ENCODE results near the gene KIZ. TPM values are rescaled to one million over a fixed set of nuclear protein-coding genes. Genes with fewer than 3 reads are reported as not detected.

Gene KIZ
- total RNA-seq (18.7 TPM), polyA plus RNA-seq (24.7 TPM)
- long read RNA-seq, donor 1, result 0 reads
- long read RNA-seq, donor 2, partial matches to known transcripts, result 0 of 4 reads
- long read RNA-seq, donor 2, other reads (novel, unspliced or antisense), result 0 of 4 reads
- long read RNA-seq, donor 3, partial matches to known transcripts, result 651 of 653 reads
- long read RNA-seq, donor 3, other reads (novel, unspliced or antisense), result 0 of 653 reads
- long read RNA-seq, donor 4, partial matches to known transcripts, result 0 of 1 reads
- long read RNA-seq, donor 4, other reads (novel, unspliced or antisense), result 0 of 1 reads
- long read RNA-seq, donor 5, partial matches to known transcripts, result 0 of 2 reads
- long read RNA-seq, donor 5, other reads (novel, unspliced or antisense), result 0 of 2 reads
- long read RNA-seq, donor 6, partial matches to known transcripts, result 299 of 301 reads
- long read RNA-seq, donor 6, other reads (novel, unspliced or antisense), result 0 of 301 reads
- long read RNA-seq, donor 7, partial matches to known transcripts, result 0 of 3 reads
- long read RNA-seq, donor 7, other reads (novel, unspliced or antisense), result 0 of 3 reads
- long read RNA-seq, donor 8, partial matches to known transcripts, result 0 of 1 reads
- long read RNA-seq, donor 8, other reads (novel, unspliced or antisense), result 0 of 1 reads
- long read RNA-seq, donor 9, partial matches to known transcripts, result 0 of 1 reads
- long read RNA-seq, donor 9, other reads (novel, unspliced or antisense), result 0 of 1 reads
- long read RNA-seq, donor 10, partial matches to known transcripts, result 0 of 4 reads
- long read RNA-seq, donor 10, other reads (novel, unspliced or antisense), result 0 of 4 reads

- Histone ChIP-seq H3K4me3 (ENCODE audit: low read length in 2 of 2) (peak within 1 kb of the TSS; percentile 61 to 94), H3K27me3 (ENCODE audit: control insufficient read depth in 2 of 2, insufficient read depth in 1 of 2, low read length in 1 of 2) (peaks cover 0 to 5% of the 10 kb centered on the region in 2 donors), H3K36me3 (ENCODE audit: control insufficient read depth in 2 of 2, insufficient read depth in 2 of 2, low read length in 1 of 2) (peaks cover 0 to 3% of the 10 kb centered on the region in 2 donors), H3K4me1 (ENCODE audit: control insufficient read depth in 2 of 2, insufficient read depth in 2 of 2, low read length in 2 of 2) (peaks cover 10 to 11% of the 10 kb centered on the region in 2 donors), H3K27ac (ENCODE audit: low read depth in 1 of 2, low read length in 1 of 2) (peak within 1 kb of the TSS; percentile 5 to 89), H3K9me3 (ENCODE audit: control insufficient read depth in 2 of 2, insufficient read depth in 1 of 2, low read length in 1 of 2) (no peaks in the 10 kb centered on the region)
- WGBS, result under 1% methylated on average over 66 of the region's 66 CpGs
- peak; percentile 67 to 97 (median 90) for DNase-seq (ENCODE audit: low read depth in 6 of 9, low spot score in 9 of 9)
Observed at GRCh38 chr20:21125849-21126580, at the start of gene KIZ. Gene KIZ (plus strand): TSS chr20:21126082. CDS start chr20:21126116, 34 bp downstream.

- peaks cover 0 to 4% of the 10 kb centered on the region in 2 donors for H3K27me3 ChIP-seq (ENCODE audit: control insufficient read depth in 2 of 2, insufficient read depth in 1 of 2, low read length in 1 of 2)
- H3K27ac ChIP-seq (ENCODE audit: low read depth in 1 of 2, low read length in 1 of 2), result no peak overlapping the region
- no peaks in the 10 kb centered on the region for H3K4me1 ChIP-seq (ENCODE audit: control insufficient read depth in 2 of 2, insufficient read depth in 2 of 2, low read length in 2 of 2)
- no peak for DNase-seq (ENCODE audit: low read depth in 6 of 9, low spot score in 9 of 9)
- no peaks in the 10 kb centered on the region for H3K36me3 ChIP-seq (ENCODE audit: control insufficient read depth in 2 of 2, insufficient read depth in 2 of 2, low read length in 1 of 2)
- H3K9me3 ChIP-seq (ENCODE audit: control insufficient read depth in 2 of 2, insufficient read depth in 1 of 2, low read length in 1 of 2), result no peaks in the 10 kb centered on the region
- WGBS, result 87% methylated on average over 4 of the region's 4 CpGs
- H3K4me3 ChIP-seq (ENCODE audit: low read length in 2 of 2), result no peak overlapping the region
Observed at GRCh38 chr20:21077809-21078345, 48.0 kb upstream of the KIZ start.

- Histone ChIP-seq H3K27me3 (ENCODE audit: control insufficient read depth in 2 of 2, insufficient read depth in 1 of 2, low read length in 1 of 2) (peaks cover 0 to 4% of the 10 kb centered on the region in 2 donors), H3K27ac (ENCODE audit: low read depth in 1 of 2, low read length in 1 of 2) (no peak overlapping the region), H3K9me3 (ENCODE audit: control insufficient read depth in 2 of 2, insufficient read depth in 1 of 2, low read length in 1 of 2) (no peaks in the 10 kb centered on the region), H3K4me1 (ENCODE audit: control insufficient read depth in 2 of 2, insufficient read depth in 2 of 2, low read length in 2 of 2) (no peaks in the 10 kb centered on the region), H3K4me3 (ENCODE audit: low read length in 2 of 2) (no peak overlapping the region), H3K36me3 (ENCODE audit: control insufficient read depth in 2 of 2, insufficient read depth in 2 of 2, low read length in 1 of 2) (no peaks in the 10 kb centered on the region)
- 83% methylated on average over 2 of the region's 2 CpGs for WGBS
- DNase-seq (ENCODE audit: low read depth in 6 of 9, low spot score in 9 of 9), result no peak
Observed at GRCh38 chr20:21082584-21082983, 43.3 kb upstream of the KIZ start.

DNA sequence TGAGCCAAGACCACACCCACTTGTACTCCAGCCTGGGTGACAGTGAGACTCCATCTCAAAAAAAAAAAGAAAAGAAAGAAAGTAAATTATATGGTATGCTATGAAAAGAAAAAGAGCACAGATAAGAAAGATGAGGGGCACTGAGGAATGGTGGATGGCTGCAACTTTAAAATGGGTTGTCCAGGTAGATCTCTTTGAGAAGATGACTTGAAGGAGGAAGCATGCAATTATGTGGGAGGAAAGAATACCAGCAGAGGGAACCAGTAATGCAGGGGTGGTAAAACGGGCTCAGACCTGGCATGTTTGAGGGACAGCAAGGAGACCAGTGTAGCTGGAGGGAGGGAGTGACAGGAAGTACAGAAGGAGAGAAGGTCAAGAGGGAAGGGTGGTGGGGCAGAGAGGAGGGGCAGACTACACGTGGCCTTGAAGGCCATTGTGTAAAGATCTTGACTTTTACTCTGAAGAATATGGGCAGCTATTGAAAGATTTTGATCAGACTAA, 42.0 kb upstream of the KIZ start:
- DNase-seq (ENCODE audit: low read depth in 6 of 9, low spot score in 9 of 9), result no peak
- Histone ChIP-seq H3K36me3 (ENCODE audit: control insufficient read depth in 2 of 2, insufficient read depth in 2 of 2, low read length in 1 of 2) (no peaks in the 10 kb centered on the region), H3K27me3 (ENCODE audit: control insufficient read depth in 2 of 2, insufficient read depth in 1 of 2, low read length in 1 of 2) (peaks cover 2 to 6% of the 10 kb centered on the region in 2 donors), H3K9me3 (ENCODE audit: control insufficient read depth in 2 of 2, insufficient read depth in 1 of 2, low read length in 1 of 2) (no peaks in the 10 kb centered on the region), H3K27ac (ENCODE audit: low read depth in 1 of 2, low read length in 1 of 2) (no peak overlapping the region), H3K4me3 (ENCODE audit: low read length in 2 of 2) (no peak overlapping the region), H3K4me1 (ENCODE audit: control insufficient read depth in 2 of 2, insufficient read depth in 2 of 2, low read length in 2 of 2) (no peaks in the 10 kb centered on the region)
- 44% methylated on average over 2 of the region's 2 CpGs for WGBS

DNA sequence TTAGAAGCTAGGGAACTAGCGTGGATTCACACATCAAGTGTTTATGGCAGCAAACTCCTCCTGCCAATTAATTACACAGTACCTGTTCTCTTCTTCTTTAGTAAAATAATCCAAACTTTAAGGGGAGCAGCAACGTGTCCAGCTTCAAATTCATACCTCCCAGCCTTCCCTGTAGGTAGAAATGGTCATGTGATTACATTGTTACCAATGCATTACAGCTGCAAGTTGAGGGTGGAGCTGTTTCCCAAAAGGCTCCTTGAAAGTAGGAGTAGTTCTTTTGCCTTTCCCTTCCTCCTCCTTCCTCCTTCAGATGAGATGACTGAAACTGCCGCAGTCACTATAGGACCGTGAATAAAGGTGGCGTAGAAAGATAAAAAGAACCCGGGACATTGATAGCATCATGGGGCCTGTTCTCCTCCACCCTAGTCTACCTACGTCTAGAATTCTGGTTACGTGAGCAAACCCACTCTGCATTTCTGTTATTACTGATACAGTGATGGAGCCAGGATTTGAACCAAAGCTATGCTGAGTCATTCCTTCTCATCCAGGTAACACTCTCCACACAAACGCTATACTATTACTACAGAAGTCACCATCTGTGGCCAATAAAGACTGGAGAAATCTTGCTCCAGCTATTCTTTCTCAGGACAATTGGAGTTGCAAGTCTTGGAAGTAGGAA, 37.9 kb upstream of the KIZ start:
- no peak for DNase-seq (ENCODE audit: low read depth in 6 of 9, low spot score in 9 of 9)
- H3K9me3 ChIP-seq (ENCODE audit: control insufficient read depth in 2 of 2, insufficient read depth in 1 of 2, low read length in 1 of 2), result no peaks in the 10 kb centered on the region
- WGBS, result 89% methylated on average over 9 of the region's 9 CpGs
- H3K27me3 ChIP-seq (ENCODE audit: control insufficient read depth in 2 of 2, insufficient read depth in 1 of 2, low read length in 1 of 2), result peaks cover 14 to 32% of the 10 kb centered on the region in 2 donors
- H3K27ac ChIP-seq (ENCODE audit: low read depth in 1 of 2, low read length in 1 of 2), result no peak overlapping the region
- H3K4me3 ChIP-seq (ENCODE audit: low read length in 2 of 2), result no peak overlapping the region
- H3K36me3 ChIP-seq (ENCODE audit: control insufficient read depth in 2 of 2, insufficient read depth in 2 of 2, low read length in 1 of 2), result no peaks in the 10 kb centered on the region
- H3K4me1 ChIP-seq (ENCODE audit: control insufficient read depth in 2 of 2, insufficient read depth in 2 of 2, low read length in 2 of 2), result no peaks in the 10 kb centered on the region

GRCh38 chr20:21089391-21089790, 36.5 kb upstream of the KIZ start:
- DNase-seq (ENCODE audit: low read depth in 6 of 9, low spot score in 9 of 9), result no peak
- Histone ChIP-seq H3K36me3 (ENCODE audit: control insufficient read depth in 2 of 2, insufficient read depth in 2 of 2, low read length in 1 of 2) (no peaks in the 10 kb centered on the region), H3K4me1 (ENCODE audit: control insufficient read depth in 2 of 2, insufficient read depth in 2 of 2, low read length in 2 of 2) (no peaks in the 10 kb centered on the region), H3K9me3 (ENCODE audit: control insufficient read depth in 2 of 2, insufficient read depth in 1 of 2, low read length in 1 of 2) (no peaks in the 10 kb centered on the region), H3K4me3 (ENCODE audit: low read length in 2 of 2) (no peak overlapping the region), H3K27ac (ENCODE audit: low read depth in 1 of 2, low read length in 1 of 2) (no peak overlapping the region), H3K27me3 (ENCODE audit: control insufficient read depth in 2 of 2, insufficient read depth in 1 of 2, low read length in 1 of 2) (peaks cover 17 to 42% of the 10 kb centered on the region in 2 donors)
- 73% methylated on average over 8 of the region's 8 CpGs for WGBS

GRCh38 chr20:21090111-21090618, 35.7 kb upstream of the KIZ start:
- WGBS, result 32% methylated on average over 14 of the region's 14 CpGs
- Histone ChIP-seq H3K9me3 (ENCODE audit: control insufficient read depth in 2 of 2, insufficient read depth in 1 of 2, low read length in 1 of 2) (no peaks in the 10 kb centered on the region), H3K4me3 (ENCODE audit: low read length in 2 of 2) (no peak overlapping the region), H3K4me1 (ENCODE audit: control insufficient read depth in 2 of 2, insufficient read depth in 2 of 2, low read length in 2 of 2) (no peaks in the 10 kb centered on the region), H3K27me3 (ENCODE audit: control insufficient read depth in 2 of 2, insufficient read depth in 1 of 2, low read length in 1 of 2) (peaks cover 17 to 48% of the 10 kb centered on the region in 2 donors), H3K36me3 (ENCODE audit: control insufficient read depth in 2 of 2, insufficient read depth in 2 of 2, low read length in 1 of 2) (no peaks in the 10 kb centered on the region), H3K27ac (ENCODE audit: low read depth in 1 of 2, low read length in 1 of 2) (no peak overlapping the region)
- DNase-seq (ENCODE audit: low read depth in 6 of 9, low spot score in 9 of 9), result no peak

GRCh38 chr20:21090721-21091120, 35.2 kb upstream of the KIZ start:
- no peak for DNase-seq (ENCODE audit: low read depth in 6 of 9, low spot score in 9 of 9)
- H3K27me3 ChIP-seq (ENCODE audit: control insufficient read depth in 2 of 2, insufficient read depth in 1 of 2, low read length in 1 of 2), result peaks cover 17 to 50% of the 10 kb centered on the region in 2 donors
- no peaks in the 10 kb centered on the region for H3K9me3 ChIP-seq (ENCODE audit: control insufficient read depth in 2 of 2, insufficient read depth in 1 of 2, low read length in 1 of 2)
- no peaks in the 10 kb centered on the region for H3K4me1 ChIP-seq (ENCODE audit: control insufficient read depth in 2 of 2, insufficient read depth in 2 of 2, low read length in 2 of 2)
- H3K4me3 ChIP-seq (ENCODE audit: low read length in 2 of 2), result no peak overlapping the region
- H3K27ac ChIP-seq (ENCODE audit: low read depth in 1 of 2, low read length in 1 of 2), result no peak overlapping the region
- WGBS, result 82% methylated on average over 11 of the region's 11 CpGs
- H3K36me3 ChIP-seq (ENCODE audit: control insufficient read depth in 2 of 2, insufficient read depth in 2 of 2, low read length in 1 of 2), result no peaks in the 10 kb centered on the region
